HG03342 (cell line): ENCODE data around the gene PI4KB.
"Not testable (repeated sequence)": the region's sequence is repeated elsewhere in the genome, so short reads cannot be mapped to it uniquely, and the experiment has no call there.

Source experiments
- ATAC-seq: cut with Tn5 transposase; IDR thresholded peaks from one replicate; pipeline ENCODE4 v1.9.1; 2021; ENCODE audit warnings: mild to moderate bottlenecking, moderate library complexity; ENCODE audit not compliant: unreplicated experiment

PI4KB gene

DNA sequence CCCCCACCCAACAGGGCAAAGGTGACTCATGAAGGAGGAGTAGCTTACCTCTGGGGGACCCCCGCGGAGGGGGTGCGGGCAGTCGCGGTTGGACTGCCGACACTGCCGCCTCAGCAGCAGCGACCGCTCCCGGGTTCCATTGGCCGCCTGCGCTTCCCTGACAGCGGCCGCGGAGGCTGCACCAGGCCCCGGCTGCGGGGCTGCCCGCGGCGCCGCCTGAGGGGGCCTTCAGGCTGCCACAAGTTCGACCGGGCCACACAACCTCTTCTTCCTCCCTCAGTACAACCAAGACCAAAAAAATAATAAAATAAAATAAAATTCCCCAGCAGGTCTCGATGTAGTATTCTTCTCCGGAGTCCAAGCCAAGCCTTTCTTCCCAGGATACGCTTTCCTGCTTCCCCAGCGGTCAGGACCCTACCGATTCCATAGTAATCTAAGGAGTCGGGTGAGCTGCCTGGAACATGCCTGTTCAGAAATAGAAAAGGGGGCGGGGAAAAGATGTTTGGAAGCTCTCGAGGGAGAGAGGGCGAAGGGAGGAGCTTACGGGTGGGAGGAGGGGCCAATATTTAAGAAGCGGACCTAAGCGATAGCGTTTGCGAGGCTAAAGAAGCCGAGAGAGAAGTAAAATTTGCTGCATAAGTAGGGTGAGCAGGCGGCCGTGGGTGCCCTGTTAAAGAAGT is at the start of gene PI4KB:
Gene PI4KB, minus strand, starts transcription at position 194 of the 680 bp plus-strand sequence. CDS start 10,935 bp downstream, outside the sequence.
- ATAC-seq = peak; percentile 70

DNA sequence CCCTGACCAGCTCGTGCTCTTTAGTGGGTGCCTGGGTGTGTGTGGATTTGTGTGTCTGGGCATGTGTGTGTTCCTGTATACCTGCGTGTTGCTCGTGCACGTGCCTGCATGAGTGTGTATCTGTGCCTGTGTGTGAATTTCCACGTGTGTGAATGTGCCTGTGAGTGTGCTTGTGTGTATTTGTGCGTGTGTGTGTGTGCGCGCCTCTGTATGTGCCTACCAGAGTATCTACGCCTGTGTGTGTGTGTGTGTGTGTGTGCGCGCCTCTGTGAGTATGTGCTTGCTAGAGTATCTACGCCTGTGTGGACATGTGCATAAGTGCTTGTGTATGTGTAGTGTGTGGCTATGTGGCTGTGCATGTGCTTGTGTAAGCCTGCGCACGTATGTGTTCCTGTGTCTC is 46.0 kb upstream of the PI4KB start:
- ATAC-seq = no peak

DNA sequence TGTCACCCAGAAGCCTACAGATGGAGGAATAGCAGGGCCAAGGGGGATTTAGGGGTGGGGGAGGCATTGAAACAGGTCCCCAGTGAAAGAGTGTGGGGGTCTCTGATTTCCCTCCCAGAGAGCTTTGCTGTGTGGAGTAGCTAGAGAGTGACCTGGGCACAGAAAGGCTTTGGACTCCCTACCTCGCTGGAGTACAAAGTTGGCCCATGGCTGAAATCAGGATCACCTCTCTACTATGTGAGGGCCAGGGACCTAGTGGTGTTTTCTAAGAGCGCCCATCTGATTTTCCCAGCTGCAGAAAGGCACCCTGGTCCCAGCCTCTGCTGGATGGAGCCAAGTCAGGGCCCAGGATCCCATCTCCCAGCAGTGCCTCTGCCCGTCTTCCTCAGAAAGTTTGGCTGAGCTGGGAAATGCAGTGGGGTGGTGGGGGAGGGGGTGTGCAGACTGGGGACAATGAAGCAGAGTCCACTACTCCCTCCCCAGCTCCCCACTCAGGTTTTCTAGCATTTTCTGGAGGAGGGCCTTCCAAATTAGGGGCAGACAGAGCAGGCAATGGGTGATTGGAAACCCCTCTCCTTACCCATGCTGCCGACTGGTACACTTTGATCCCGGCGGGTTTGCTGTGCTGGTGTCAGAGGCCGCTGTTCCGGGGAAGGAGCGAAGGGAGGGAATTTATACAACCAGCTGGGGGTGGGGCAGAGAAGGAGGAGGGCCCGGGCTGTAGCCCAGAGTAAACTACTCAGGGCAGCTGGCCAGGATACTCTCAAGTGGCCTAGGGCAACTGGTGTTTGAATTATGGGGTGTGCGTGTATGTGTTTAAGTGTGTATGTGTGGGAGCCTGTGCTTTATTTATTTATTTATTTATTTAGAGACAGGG is 45.1 kb upstream of the PI4KB start, which contains the start of gene SELENBP1:
Gene SELENBP1, minus strand, starts transcription at position 648 of the 877 bp plus-strand sequence. Its CDS starts 64 bp downstream, at position 584.
- ATAC-seq = no peak

DNA sequence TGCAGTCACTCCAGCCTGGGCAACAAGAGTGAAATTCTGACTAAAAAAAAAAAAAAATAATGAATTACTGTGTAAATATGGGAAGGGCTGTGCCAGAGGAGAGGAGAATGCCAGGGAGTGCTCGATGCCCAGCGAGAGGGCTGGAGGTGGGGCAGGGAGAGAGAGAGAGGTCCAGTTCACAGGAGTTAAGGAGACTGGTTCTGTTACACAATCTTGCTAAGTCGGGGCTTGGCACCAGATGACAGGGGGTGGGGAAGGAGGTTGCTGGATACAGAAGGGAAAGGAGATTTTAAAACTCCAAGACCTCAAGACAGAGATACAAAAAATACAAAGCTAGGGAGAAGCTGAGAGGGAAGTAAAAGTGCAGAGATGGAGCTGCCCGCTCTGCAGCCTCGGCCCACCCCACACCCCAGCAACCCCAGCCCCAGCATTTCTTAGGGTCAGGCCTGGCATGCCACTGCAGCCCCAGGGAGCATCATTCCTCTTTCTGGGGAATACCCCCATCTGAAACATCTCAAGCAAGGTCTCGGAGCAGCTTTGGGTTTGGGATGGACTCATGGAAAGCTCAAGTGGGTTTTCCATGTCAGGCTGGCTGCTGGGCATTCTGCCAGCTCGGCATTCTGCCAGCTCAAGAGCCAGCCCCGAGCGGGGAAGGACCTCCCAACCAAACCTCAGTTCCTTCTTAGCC is 44.3 kb upstream of the PI4KB start:
- ATAC-seq = no peak

DNA sequence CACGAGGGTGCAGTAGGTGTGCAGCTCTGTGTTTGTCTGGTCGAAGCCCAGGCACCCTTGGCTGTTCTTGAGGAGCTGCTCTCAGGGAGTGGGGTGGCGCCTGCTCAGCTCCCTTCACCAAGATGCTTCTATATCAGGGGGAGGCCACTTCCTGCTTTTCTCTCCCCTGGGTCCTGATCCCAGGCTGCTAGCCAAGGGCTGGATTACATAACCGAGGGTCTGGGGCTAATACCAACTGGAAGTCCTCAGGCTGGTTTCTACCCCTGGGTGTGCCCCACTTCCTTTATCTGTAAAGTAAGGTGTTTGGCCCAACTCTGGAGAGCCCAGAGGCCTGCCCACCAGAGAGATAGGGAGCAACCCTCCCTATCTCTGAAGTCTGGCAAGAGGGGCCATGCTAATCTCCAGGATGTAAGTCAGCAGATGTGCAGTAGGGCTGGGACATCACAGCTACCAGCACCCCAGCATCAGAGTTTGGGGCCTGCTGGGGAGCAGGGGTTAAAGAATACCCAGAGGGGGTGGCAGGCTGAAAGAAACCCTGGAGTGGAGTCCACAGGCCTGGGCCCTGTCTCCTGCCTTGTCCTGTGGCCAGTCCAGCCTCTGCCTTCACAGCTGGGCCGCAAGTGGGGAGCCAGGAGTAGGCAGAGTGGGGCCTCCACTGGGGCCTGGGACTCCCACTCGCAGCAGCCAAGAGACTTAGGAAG is 43.1 kb upstream of the PI4KB start:
- no peak for ATAC-seq

DNA sequence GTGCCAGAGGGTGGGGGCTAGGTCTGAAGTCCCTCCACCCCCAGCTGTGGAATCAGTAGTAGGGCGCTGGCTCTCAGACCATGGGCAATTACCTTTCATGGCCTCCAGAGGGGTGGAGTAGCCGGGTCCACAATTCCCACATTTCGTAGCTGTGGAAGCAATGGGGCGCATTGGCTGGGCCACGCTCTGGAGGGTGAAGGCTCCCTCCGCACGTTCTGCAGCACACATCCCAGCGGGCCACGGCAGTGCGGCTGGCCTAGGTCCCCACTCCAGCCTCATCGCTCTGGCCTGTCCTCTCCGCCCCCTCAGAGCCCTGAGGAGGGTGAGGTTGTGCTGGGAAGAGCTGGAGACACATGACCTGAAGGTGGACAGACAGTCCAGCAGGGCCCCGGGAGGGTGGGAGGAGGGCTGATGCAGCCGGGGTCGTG is 42.4 kb upstream of the PI4KB start:
- no peak for ATAC-seq

DNA sequence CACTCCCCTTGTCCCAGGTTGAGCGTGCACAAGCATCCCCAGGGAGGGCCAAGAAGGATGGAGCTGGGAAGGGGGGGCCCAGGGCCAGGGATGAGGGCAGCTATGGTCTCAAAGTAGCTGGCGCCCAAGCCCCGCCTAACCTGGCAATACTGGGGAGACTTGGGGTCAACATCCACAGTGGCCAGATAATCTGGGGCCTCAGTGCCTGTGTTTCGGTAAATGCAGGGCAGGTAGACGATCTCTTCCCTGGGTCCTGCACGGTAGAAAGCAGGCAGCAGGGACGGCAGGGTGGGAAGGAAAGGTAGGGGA is 42.0 kb upstream of the PI4KB start:
- no peak for ATAC-seq

DNA sequence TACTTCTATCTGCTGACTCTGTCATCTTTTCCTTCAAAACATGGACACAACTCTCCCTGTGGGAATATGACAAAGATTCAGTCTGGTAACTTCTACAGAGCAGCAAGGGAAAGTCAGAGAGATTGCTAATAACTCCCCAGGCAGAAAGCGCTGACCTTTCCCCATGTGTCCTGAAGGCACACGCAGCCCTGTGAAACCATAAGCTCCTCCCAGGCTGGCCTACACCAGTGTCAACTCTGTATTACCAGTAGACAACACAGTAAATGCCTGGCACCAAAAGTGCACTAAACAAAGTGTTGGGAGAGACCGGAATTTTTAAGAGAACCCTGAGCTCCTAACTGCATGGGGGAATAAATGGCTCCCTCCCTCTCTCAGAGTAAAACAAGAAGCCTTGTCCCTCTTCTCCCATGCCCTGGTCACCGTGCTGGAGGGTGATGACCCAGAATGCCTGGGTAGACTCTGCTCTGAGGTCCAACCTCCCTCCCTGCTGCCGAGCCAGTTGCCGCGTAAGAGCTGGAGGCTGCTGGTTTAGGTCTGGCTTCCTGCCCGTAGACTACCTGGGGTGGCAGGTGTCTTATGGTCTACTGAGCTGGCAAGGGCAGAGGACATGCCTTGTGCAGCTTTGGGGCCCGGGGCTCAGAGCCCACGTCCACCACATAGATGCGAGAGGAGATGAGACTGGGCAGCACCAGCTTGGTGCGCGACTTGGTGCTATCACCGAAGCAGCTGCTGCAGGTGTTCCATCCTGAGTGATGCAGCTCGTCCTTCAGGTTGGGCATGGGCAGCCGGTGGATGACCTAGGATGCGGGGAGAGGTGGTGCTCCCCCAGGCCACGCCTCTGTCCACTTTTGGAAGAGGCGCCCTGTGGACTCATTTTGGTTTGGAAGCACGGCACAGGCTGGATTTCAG is 41.4 kb upstream of the PI4KB start:
- no peak for ATAC-seq

DNA sequence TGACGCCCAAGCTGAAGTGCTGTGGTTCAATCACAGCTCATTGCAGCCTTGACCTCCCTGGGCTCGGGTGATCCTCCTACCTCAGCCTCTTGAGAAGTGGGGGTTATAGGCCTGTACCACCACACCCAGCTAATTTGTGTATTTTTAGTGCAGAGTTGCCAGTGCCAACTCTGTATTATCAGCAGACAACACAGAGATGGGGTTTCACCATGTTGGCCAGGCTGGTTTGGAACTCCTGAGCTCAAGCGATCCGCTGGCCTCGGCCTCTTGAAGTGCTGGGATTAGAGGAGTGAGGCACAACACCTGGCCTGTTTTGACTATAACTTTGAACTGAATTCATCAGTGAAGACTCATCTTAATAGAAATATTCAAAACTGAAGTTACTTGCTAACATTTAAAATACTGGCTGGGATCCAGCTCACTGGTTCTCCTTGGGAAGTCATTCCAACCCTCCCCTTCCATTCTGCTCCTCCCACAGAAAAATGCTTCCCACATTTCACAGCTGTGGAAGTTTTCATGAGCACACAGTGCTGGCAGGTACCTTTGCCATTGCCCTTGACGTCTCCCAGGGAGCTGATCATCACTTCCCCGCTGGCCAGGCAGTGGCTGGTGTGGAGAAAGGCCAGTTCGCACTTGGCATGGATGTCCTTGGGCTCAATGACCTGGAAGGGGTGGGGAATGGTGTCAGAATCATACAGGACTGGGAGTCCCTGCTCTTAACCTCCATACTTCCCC is 40.6 kb upstream of the PI4KB start:
- ATAC-seq = no peak

DNA sequence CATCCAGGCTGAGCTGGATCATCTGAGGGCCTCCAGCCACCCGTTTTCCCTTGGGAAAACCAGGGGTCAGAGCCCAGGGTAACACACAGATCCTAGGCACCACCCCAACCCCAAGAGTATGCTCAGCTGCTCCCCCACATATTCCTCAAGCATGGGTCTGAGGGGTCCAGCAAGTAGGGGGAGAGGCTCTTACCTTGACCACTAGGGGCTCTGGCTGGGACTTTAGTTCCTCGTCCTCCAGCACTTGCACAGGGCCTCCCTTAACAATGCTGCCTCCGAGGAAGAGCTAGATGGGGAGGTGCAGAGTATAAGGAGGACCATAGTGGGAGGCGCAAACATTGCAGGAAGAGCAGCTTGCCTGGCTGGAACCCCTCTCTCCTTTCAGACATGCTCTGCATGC is 37.8 kb upstream of the PI4KB start:
- no peak for ATAC-seq

DNA sequence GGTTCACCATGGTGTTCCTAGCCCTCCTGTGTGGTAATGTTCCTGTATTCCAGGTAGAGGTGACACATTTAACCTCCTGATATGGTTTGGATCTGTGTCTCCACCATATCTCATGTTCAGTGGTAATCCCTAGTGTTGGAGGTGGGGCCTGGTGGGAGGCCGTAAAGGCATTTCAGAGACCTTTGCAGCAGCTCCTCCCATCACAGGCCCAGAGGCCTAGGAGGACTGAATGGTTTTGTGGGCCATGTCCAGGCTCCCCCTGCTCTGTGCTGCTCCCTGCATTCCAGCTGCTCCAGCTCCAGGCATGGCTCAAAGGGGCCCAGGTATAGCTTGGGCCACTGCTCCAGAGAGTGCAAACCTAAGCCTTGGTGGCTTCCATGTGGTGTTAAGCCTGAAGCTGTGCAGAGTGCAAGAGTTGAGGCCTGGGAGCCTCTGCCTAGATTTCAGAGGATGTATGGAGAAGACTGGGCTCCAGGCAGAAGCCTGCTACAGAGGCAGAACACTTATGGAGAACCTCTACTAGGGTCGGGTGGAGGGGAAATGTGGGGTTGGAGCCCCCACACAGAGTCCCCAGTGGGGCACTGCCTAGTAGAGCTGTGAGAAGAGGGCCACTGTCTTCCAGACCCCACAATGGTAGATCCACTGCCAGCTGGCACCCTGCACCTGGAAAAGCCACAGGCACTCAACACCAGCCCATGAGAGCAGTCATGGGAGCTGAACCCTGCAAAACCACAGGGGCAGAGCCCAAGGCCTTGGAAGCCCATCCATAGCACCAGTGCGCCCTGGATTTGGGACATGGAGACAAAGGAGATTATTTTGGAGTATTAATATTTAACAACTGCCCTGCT is 35.3 kb upstream of the PI4KB start:
- no peak for ATAC-seq

DNA sequence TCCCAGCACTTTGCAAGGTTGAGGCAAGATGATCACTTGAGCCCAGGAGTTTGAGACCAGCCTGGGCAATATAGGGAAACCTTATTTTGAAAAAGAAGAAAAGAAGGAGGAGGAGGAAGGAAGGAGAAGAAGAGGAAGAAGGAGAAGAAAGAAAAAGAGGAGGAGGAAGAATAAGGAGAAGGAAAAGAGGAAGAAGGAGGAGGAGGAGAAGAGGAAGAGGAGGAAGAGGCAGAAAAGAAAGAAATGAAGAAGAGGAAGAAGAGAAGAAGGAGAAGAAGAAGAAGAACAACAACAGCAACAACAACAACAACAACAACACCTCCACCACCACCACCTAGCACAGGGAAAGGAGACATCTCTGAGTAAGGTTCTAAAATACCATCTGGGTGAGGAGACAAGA is 34.7 kb upstream of the PI4KB start:
- ATAC-seq = no peak

DNA sequence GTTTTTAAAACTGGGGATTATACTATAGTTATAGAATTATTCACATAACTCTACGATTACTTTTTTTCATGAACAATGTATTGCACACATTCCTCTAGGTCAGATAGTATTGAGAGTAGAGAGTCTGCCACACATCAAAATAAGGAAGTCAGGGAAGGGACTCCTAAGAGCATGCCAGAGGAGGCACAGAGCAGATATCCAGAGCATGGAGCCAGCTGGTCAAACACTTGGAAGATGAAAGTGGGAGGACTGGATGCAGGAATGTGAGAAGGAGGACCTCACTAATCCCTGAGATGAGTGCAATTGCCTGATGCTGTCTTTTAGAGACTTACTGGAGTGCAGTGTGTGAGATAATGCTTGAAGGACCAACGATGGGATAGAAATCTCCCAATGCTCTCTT is 29.5 kb upstream of the PI4KB start:
- no peak for ATAC-seq

DNA sequence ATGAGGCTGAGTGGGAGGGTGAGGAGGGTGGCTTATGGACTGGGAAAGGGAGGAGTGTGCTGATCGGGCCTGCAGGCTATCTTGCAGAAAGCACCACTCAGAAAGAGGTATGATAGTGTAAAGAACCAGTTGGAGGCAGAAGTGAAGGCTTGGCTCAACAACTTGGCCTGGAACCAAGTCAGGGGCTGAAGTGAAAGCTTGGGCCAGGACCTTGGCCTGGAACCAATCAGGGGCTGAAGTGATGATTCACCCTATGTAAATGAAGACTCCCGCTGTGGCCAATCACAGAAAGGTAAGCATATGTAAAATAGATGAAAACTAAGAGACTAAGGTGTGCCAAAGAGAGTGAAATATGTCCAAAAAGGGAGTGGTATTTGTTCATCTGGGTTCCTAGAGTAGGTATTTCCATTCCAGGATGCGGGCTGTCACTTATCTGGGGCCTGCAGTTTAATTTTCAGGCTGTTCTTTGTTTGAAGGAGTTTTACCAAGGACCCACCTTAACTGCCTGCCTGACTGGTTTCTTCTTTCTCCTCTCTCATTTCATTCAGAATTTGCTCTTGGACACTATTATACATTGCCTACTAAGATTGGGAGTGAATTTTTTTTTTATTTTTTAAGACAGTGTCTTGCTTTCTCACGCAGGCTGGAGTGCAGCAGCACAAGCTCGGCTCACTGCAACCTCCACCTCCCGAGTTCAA is 25.0 kb upstream of the PI4KB start:
- ATAC-seq = no peak

DNA sequence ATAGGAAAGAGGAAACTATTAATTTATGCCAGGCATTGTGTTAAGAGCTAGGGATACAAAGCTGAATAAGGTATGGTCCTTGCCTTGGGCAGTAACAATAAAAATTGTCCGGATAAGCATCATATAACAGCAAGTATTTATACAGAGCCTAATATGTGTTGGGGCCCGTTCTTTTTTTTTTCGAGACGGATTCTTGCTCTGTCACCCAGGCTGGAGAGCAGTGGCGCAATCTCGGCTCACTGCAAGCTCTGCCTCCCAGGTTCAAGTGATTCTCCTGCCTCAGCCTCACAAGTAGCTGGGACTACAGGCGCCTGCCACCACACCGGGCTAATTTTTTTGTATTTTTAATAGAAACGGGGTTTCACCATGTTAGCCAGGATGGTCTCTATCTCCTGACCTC is 23.1 kb upstream of the PI4KB start:
- ATAC-seq = not testable (repeated sequence)

DNA sequence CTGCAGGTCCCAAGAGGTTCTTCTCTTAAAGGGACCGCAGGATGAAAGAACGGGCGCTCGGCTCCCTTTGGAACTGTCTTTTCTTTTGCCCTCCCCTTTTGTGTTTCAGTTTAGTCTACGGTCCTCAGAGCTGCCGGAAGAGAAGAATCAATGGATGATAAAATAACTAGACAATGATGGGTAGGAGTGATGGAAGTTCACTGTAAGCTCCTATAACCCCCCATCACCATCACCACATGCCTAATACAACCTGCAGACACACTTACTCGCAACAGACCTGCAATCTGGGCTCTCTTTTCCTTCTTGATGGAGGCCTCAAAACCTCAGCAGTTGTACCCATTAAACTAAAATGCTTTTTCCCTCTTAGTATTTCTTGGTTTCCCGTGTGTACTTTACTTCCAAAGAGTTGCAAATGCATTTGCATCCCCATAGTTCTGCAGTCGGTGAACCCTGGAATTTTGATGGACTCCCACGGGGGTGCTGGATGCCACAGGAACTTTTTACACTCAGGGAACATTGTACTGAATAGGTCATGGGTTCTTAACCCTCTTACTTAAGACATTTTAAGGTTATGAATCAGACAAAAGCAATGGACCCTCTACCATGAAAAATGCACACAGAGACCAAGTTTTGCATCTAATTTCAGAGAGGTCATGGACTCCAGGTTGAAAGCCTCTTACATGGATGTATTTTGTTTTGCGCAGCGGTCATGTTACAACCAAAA is 20.5 kb upstream of the PI4KB start:
- ATAC-seq = no peak
